MM.1S (cell line): Measurements from ENCODE around the gene CCNB2.

Source experiments
- EZH2 ChIP-seq: fragments of 300-600 bp; sonication (generic); optimal IDR thresholded peaks from 2 replicates; pipeline ENCODE3; 2017; ENCODE audit warnings: low read depth, mild to moderate bottlenecking, antibody characterized with exemption, low read length, mixed read lengths
- TF ChIP-seq, protein P1 (sequence below): fragments of 300-600 bp; sonication (generic); IDR thresholded peaks from 2 replicates; pipeline ENCODE4 v1.5.1; 2016; ENCODE audit warnings: antibody characterized with exemption, low read length, mixed read lengths

DNA sequence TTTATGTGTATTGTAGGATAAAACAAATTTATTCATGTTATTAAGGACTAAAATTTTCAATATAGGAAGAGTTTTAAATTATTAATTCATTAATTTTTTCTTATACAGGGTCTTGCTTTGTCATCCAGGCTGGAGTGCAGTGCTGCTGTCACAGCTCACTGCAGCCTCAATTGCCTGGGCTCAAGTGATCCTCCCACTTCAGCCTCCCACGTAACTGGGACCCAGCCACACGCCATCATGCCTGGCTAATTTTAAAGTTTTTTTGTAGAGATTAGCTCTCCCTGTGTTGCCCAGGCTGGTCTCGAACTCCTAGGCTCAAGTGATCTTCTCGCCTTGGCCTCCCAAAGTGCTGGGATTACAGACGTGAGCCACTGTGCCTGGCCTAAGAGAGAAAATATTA is 14.7 kb downstream of the CCNB2 start:
- TF ChIP-seq, protein P1, sequence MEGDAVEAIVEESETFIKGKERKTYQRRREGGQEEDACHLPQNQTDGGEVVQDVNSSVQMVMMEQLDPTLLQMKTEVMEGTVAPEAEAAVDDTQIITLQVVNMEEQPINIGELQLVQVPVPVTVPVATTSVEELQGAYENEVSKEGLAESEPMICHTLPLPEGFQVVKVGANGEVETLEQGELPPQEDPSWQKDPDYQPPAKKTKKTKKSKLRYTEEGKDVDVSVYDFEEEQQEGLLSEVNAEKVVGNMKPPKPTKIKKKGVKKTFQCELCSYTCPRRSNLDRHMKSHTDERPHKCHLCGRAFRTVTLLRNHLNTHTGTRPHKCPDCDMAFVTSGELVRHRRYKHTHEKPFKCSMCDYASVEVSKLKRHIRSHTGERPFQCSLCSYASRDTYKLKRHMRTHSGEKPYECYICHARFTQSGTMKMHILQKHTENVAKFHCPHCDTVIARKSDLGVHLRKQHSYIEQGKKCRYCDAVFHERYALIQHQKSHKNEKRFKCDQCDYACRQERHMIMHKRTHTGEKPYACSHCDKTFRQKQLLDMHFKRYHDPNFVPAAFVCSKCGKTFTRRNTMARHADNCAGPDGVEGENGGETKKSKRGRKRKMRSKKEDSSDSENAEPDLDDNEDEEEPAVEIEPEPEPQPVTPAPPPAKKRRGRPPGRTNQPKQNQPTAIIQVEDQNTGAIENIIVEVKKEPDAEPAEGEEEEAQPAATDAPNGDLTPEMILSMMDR, result no peak
- no peak for TF ChIP-seq EZH2
